Esophagus muscularis mucosa (tissue), 4 donors: Measurements from ENCODE around the gene DGUOK.

Experiments used
- CTCF ChIP-seq, 3 experiments: fragments of 200-600 bp in 2 of 3; fragments of 450-650 bp in 1 of 3; sonication (generic) in 2 of 3; IDR thresholded peaks; one replicate each; pipeline ENCODE4 v1.5.1; 2017 to 2019; ENCODE audit warnings: antibody characterized with exemption in 3 of 3, mild to moderate bottlenecking in 2 of 3, moderate library complexity in 1 of 3
- EP300 ChIP-seq: sonication (generic); formaldehyde crosslinking; IDR thresholded peaks from one replicate; pipeline ENCODE4 v1.6.1; 2017; ENCODE audit warnings: antibody characterized with exemption
- POLR2A ChIP-seq: fragments of 450-650 bp; IDR thresholded peaks from one replicate; pipeline ENCODE4 v1.6.1; 2017; ENCODE audit warnings: antibody characterized with exemption, moderate library complexity, mild to moderate bottlenecking, low read depth
- POLR2AphosphoS5 ChIP-seq, 2 donors: sonication (generic); formaldehyde crosslinking; IDR thresholded peaks; one replicate each; pipeline ENCODE4 v1.6.1; 2017; ENCODE audit warnings: antibody characterized with exemption in 2 of 2

- TF ChIP-seq EP300 (no peak), CTCF (IDR thresholded peaks at IDR 0.05) (no peak), POLR2A (no peak), POLR2AphosphoS5 (IDR thresholded peaks at IDR 0.05) (no peak)
Observed at GRCh38 chr2:73877071-73877802, 49.4 kb upstream of the DGUOK start.
